Measurements from ENCODE around the gene NYAP2. TPM values are rescaled to one million over a fixed set of nuclear protein-coding genes. Genes with fewer than 3 reads are reported as not detected.
A peak's percentile ranks its signal among the peaks of the same experiment; 100 is the strongest.

NYAP2 gene
- polyA plus RNA-seq, 3 donors = not detected

- no peak overlapping the region for H3K27ac Mint-ChIP-seq
- H3K9me3 Mint-ChIP-seq = peaks cover 0 to 3% (median 0%) of the 10 kb centered on the region in 7 donors
- no peaks in the 10 kb centered on the region for H3K79me2 ChIP-seq (ENCODE audit: insufficient read depth, low read length)
- H3K4me1 Mint-ChIP-seq = no peaks in the 10 kb centered on the region
- peaks cover 0 to 3% (median 3%) of the 10 kb centered on the region in 3 donors for H3K27me3 Mint-ChIP-seq (ENCODE audit: low read depth in 3 of 3)
- no peak overlapping the region for H3K9ac ChIP-seq (ENCODE audit: insufficient read depth, low read length, poor library complexity, severe bottlenecking)
- H3K27ac ChIP-seq (ENCODE audit: low read depth in 1 of 2, low read length in 2 of 2) = no peak overlapping the region
- TF ChIP-seq, protein P1, sequence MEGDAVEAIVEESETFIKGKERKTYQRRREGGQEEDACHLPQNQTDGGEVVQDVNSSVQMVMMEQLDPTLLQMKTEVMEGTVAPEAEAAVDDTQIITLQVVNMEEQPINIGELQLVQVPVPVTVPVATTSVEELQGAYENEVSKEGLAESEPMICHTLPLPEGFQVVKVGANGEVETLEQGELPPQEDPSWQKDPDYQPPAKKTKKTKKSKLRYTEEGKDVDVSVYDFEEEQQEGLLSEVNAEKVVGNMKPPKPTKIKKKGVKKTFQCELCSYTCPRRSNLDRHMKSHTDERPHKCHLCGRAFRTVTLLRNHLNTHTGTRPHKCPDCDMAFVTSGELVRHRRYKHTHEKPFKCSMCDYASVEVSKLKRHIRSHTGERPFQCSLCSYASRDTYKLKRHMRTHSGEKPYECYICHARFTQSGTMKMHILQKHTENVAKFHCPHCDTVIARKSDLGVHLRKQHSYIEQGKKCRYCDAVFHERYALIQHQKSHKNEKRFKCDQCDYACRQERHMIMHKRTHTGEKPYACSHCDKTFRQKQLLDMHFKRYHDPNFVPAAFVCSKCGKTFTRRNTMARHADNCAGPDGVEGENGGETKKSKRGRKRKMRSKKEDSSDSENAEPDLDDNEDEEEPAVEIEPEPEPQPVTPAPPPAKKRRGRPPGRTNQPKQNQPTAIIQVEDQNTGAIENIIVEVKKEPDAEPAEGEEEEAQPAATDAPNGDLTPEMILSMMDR (IDR thresholded peaks at IDR 0.05) = no peak
- H3K4me3 ChIP-seq (replicated peaks in 1 of 3; ENCODE audit: low read depth in 2 of 3, low read length in 3 of 3) = no peak overlapping the region
- H4K20me1 ChIP-seq (ENCODE audit: insufficient read depth, low read length) = no peaks in the 10 kb centered on the region
- no peaks in the 10 kb centered on the region for H3K4me1 ChIP-seq (ENCODE audit: control insufficient read depth in 1 of 2, insufficient read depth in 2 of 2, low read length in 2 of 2)
- H2AFZ ChIP-seq (ENCODE audit: insufficient read depth, low read depth, low read length, poor library complexity, severe bottlenecking) = no peak overlapping the region
- WGBS (ENCODE audit: insufficient coverage) = 94% methylated on average over 6 of the region's 8 CpGs
- intact Hi-C loops (cut with micrococcal nuclease) = loop anchor here (10.0 kb wide), 1 partner anchor 525 kb away; no protein-coding TSS in a partner anchor
- no peak overlapping the region for H3K4me3 Mint-ChIP-seq
- H3K36me3 Mint-ChIP-seq = no peaks in the 10 kb centered on the region
- no peaks in the 10 kb centered on the region for H3K27me3 ChIP-seq (ENCODE audit: control insufficient read depth in 2 of 2, insufficient read depth in 2 of 2, low read length in 2 of 2)
- no peak overlapping the region for H3K4me2 ChIP-seq (replicated peaks; ENCODE audit: extremely low read depth, low read length, poor library complexity, severe bottlenecking)
- H3K36me3 ChIP-seq (replicated peaks in 1 of 2; ENCODE audit: control insufficient read depth in 1 of 2, insufficient read depth in 2 of 2, low read length in 2 of 2) = no peaks in the 10 kb centered on the region
- DNase-seq = no peak
- H3K9me3 ChIP-seq (replicated peaks in 1 of 2; ENCODE audit: control insufficient read depth in 1 of 2, insufficient read depth in 1 of 2, low read length in 2 of 2) = no peaks in the 10 kb centered on the region
These were observed 250.5 kb downstream of the NYAP2 start for GRCh38 chr2:225650041-225650440.

DNA sequence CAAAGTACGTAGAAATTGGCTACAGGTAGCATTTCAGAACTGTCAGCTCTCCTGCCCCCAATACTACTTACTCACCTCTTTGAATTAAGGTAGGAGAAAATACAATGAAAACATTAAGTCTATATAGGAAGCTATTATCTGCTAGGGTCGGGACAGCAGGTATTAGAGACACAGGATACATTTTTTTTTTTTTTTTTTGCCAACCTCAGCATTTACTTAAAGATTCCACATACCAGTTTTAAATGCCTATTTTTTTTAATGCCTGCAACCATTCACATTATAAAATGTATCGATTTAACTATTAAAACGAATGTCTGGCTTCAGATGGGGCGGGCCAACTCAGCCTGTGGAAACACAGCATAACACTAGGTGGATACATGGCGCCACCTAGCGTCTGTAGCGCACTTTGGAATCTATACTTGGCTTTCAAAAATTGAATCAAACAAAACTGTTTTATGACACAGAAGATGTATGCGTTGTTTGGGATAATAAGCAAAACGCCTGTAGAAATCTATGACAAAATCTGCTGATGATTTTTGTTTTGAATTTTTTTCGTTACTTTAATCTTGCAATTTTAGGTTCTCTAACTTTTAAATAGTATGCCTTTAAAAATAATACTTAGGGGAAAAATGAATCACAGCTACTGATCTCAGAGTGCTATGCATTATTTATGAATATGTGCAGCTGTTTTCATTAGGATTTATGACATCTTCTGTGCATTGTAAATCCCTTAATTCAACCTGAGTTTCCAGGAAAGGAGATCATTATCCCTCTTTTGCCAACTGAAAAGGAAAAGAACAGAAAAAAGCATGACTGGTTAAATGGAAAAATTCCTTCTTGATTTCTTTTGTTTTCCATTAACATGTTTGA, 261.0 kb downstream of the NYAP2 start:
- intact Hi-C loops (cut with micrococcal nuclease) = loop anchor here (10.0 kb wide), 3 partner anchors 1144 to 1444 kb away; no protein-coding TSS in a partner anchor

More for the DNA sequence above, 261.0 kb downstream of the NYAP2 start:
- Histone ChIP-seq H3K9ac (ENCODE audit: insufficient read depth, low read length, poor library complexity, severe bottlenecking) (no peak overlapping the region), H3K4me3 (replicated peaks in 1 of 3; ENCODE audit: low read depth in 2 of 3, low read length in 3 of 3) (no peak overlapping the region), H3K4me2 (replicated peaks; ENCODE audit: extremely low read depth, low read length, poor library complexity, severe bottlenecking) (no peak overlapping the region), H3K4me1 (ENCODE audit: control insufficient read depth in 1 of 2, insufficient read depth in 2 of 2, low read length in 2 of 2) (no peaks in the 10 kb centered on the region), H2AFZ (ENCODE audit: insufficient read depth, low read depth, low read length, poor library complexity, severe bottlenecking) (no peak overlapping the region), H3K27me3 (ENCODE audit: control insufficient read depth in 2 of 2, insufficient read depth in 2 of 2, low read length in 2 of 2) (no peaks in the 10 kb centered on the region), H3K79me2 (ENCODE audit: insufficient read depth, low read length) (no peaks in the 10 kb centered on the region), H4K20me1 (ENCODE audit: insufficient read depth, low read length) (no peaks in the 10 kb centered on the region), H3K9me3 (replicated peaks in 1 of 2; ENCODE audit: control insufficient read depth in 1 of 2, insufficient read depth in 1 of 2, low read length in 2 of 2) (no peaks in the 10 kb centered on the region), H3K27ac (ENCODE audit: low read depth in 1 of 2, low read length in 2 of 2) (no peak overlapping the region), H3K36me3 (replicated peaks in 1 of 2; ENCODE audit: control insufficient read depth in 1 of 2, insufficient read depth in 2 of 2, low read length in 2 of 2) (no peaks in the 10 kb centered on the region)
- no peak overlapping the region for H3K27ac Mint-ChIP-seq
- DNase-seq = peak; percentile 29 to 49 (median 45)
- H3K36me3 Mint-ChIP-seq = no peaks in the 10 kb centered on the region
- no peaks in the 10 kb centered on the region for H3K4me1 Mint-ChIP-seq
- H3K27me3 Mint-ChIP-seq (ENCODE audit: low read depth in 3 of 3) = peaks cover 4 to 9% (median 6%) of the 10 kb centered on the region in 3 donors
- H3K9me3 Mint-ChIP-seq = no peaks in the 10 kb centered on the region
- TF ChIP-seq, protein P1 (IDR thresholded peaks at IDR 0.05) = peak; percentile 91
- no peak overlapping the region for H3K4me3 Mint-ChIP-seq
- WGBS (ENCODE audit: insufficient coverage) = 15% methylated on average over 5 of the region's 11 CpGs
